LHCN-M2 (cell line): Measurements from ENCODE around the gene PPAN. TPM values are rescaled to one million over a fixed set of nuclear protein-coding genes. Genes with fewer than 3 reads are reported as not detected.
A peak's percentile ranks its signal among the peaks of the same experiment; 100 is the strongest.

ENCODE experiments used
- DNase-seq: peaks from one replicate; pipeline ENCODE4 v3.0.0-alpha.2; 2012; ENCODE audit warnings: low read depth
- polyA plus RNA-seq: library from polyadenylated mRNA; unstranded; fragments of >200 nt; gene quantifications from one replicate; pipeline ENCODE4 v1.2.1, GENCODE V29; 2012; ENCODE audit warnings: missing spikeins
- total RNA-seq: library from RNA; depleted of rRNA; stranded (reverse); fragments of >200 nt; gene quantifications from 2 replicates; pipeline ENCODE4 v1.2.3, GENCODE V29; 2014; rRNA removed

PPAN gene, protein sequence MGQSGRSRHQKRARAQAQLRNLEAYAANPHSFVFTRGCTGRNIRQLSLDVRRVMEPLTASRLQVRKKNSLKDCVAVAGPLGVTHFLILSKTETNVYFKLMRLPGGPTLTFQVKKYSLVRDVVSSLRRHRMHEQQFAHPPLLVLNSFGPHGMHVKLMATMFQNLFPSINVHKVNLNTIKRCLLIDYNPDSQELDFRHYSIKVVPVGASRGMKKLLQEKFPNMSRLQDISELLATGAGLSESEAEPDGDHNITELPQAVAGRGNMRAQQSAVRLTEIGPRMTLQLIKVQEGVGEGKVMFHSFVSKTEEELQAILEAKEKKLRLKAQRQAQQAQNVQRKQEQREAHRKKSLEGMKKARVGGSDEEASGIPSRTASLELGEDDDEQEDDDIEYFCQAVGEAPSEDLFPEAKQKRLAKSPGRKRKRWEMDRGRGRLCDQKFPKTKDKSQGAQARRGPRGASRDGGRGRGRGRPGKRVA
- total RNA-seq: 37.8 and 41.6 TPM in 2 replicates
- polyA plus RNA-seq: 32.1 TPM

DNA sequence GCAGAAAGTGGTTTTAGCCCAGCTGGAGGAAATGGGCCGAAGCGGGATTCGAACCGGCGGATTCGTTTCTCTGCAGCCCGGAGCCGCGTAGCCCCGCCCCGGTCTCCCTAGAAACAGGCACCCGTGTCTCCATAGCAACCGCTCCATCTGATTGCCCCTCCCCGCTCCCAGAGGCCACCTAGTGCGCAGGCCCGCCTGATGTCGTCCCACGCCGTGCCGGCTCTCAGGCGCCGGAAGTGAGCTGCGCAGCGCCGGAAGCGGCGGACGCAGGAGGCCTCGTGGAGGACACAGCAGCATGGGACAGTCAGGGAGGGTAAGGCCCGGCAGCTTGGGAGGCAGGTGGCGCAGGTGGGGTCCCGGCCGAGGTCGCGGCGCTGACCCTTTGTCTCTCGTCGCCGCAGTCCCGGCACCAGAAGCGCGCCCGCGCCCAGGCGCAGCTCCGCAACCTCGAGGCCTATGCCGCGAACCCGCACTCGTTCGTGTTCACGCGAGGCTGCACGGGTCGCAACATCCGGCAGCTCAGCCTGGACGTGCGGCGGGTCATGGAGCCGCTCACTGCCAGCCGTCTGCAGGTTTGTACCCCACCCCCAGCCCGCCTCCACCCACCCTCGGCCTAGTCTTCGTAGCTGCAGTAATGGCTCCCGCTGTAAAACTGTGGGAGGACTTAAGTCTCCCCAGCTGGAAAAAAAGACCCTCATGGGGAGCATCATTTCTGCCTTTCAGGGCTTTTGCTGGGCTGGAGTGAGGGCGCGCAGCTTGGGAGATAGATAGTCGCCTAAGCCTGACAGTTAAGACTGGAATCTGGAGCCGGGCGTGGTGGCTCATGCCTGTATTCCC is at the start of gene PPAN:
PPAN (plus strand) TSS at position 263 of the 837 bp plus-strand sequence; CDS start at position 296, 33 bp downstream.
- DNase-seq: peak; percentile 98

DNA sequence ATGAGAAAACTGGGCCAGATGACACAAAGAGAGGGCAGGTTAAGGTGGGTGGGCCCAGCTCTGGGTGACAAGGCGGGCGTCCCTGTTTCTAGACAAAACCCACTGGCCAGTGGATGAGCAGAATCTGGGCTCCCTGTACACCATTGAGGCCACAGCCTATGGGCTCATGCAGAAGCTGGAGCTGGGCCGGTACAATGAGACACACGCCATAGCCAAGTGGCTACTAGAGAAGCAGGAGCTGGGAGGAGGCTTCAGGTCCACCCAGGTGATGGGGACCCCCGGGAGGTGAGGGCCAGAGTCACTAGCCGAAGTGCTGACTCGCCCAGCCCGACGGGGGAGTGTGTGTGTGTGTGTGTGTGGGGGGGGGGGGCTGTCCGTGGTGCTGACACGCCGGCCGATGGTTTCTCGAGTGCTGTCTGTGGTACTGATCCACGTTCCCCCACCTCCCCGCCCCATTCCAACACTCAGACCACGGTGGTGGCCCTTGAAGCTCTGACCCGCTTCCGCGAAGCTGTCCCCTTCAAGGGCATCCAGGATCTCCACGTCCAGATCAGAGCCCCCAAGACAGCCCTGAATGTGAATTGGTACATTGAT is 44.3 kb upstream of the PPAN start:
- no peak for DNase-seq

DNA sequence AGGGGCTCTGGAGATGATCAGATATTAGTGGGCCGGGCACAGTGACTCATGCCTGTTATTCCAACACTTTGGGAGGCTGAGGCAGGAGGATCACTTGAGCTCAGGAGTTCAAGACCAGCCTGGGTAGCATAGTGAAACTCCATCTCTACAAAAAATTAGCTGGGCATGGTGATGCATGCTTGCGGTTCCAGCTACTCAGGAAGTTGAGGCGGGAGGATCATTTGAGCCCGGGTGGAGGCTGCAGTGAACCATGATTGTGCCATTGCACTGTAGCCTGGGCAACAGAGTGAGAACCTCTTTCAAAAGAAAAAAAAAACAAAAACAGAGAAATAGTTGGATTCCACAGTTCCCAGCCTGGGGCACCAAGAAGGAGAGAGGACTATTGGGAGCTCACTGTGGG is 38.0 kb upstream of the PPAN start:
- no peak for DNase-seq

DNA sequence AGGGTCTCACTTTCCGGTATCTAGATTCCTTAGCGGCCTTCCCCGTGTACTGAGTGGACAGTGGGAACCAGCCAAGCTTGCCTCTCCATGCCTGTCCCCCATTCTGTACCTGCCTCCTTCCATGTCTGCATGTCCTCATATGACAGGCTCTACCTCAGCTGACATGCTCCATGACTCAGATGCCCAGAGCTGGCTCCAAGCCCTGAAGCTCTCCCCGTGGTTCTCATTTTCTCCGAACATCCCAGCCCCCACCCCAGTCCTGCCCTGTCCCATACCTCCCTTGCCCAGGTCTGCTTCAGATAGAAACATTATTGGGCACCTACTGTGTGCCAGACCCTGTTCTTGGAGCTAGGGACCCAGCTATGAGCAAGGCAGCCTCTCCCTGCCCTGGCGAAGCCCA is 37.1 kb upstream of the PPAN start:
- DNase-seq: no peak

DNA sequence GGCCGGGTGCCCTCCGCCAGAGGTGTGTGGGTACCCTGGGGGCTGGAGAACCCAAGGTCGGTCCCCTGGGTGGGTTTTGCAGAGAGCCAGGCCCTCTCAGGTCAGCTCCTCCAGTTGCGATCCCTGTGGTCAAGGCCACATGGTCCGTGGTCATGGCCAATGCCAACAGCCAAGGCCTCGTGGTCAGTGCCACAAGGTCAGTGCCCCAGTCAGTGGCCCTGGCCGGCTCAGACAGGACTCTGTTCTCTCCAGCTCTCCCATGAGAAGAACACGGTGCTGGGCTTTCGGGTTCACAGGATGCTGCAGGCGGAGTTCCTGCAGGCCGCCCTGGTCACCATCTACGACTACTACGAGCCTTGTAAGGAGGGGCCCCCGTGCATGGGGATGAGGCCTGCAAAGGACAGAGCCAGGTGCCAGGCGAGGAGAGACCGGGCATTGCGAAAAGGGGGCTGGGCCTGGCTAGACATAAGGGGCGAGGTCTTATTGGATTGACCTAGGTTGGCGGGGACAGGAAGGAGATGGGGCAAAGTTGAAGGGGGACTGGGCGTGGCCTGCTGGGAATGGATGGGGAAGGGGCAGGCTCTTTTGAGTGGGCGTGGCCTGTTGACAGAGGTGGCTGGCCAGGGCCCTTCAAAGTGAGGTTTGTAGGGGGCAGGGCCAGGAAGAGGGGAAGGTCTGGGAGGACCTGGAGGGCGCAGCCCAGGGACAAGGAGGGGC is 35.3 kb upstream of the PPAN start:
- DNase-seq: no peak

DNA sequence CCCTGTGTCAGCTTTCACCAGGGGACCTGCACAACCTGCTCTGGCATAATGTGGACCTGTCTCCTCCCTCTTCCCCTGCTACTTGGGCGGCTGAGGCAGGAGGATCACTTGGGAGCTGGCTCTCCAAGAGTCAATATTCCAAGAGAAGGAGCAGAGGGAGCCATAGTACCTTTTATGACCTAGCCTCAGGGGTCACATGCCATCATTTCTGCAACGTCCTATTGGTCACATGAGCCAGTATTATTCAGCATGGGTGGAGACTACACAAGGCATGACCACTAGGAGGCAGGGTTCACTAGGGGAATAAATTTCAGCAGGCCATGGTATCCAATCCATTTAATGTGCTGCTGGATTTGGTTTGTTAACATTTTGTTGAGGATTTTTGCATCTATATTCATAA is 32.0 kb upstream of the PPAN start:
- DNase-seq: peak; percentile 34

DNA sequence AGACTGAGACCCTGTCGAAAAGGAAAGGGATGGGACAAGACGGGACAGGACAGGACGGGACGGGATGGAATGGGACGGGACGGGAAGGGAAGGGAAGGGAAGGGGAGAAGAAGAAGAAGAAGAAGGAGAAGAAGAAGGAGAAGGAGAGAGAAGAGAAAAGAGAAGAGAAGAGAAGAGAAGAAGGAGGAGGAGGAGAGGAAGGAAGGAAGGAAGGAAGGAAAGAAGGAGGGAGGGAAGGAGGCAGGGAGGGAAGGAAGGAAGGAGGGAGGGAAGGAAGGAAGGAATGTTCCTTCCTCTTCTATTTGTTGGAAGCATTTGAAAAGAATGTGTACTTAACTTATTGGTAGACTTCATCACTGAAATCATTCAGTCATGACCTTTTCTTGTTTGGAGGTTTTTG is 29.6 kb upstream of the PPAN start:
- no peak for DNase-seq

DNA sequence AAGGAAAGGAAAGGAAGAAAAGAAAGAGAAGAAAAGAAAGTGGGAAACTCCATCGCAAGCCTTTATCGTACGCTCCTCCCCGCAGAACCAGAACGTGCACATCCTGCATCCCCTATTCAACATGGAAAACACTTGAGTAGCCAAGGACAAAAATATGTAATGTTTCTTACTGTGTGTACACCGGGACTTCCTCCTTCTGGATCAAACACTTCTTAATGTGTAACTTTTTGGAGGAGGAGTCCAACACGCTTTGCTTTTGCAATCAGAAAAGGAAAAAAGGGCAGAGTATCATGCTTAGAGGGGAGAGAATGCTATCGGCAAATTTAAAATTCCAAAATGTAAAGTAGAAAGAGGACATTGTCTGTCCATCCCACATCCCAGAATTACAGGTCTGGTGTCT is 27.8 kb upstream of the PPAN start:
- DNase-seq: no peak

DNA sequence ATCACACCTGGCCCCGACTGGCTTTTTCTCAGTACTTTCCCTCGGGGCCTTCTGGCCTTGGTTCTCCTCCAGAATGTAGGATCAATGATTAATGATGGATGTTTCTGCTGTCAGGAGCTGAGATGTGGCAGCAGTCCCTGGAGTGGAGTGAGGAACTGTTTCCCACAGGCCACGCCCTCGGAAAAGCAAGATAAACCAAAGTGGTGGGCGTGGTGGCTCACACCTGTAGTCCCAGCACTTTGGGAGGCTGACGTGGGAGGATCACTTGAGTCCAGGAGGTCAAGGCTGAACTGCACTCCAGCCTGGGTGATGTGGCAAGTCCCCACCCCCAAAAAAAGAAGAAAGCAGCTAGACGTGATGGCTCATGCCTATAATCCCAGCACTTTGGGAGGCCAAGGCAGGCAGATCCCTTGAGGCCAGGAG is 27.1 kb upstream of the PPAN start:
- no peak for DNase-seq

DNA sequence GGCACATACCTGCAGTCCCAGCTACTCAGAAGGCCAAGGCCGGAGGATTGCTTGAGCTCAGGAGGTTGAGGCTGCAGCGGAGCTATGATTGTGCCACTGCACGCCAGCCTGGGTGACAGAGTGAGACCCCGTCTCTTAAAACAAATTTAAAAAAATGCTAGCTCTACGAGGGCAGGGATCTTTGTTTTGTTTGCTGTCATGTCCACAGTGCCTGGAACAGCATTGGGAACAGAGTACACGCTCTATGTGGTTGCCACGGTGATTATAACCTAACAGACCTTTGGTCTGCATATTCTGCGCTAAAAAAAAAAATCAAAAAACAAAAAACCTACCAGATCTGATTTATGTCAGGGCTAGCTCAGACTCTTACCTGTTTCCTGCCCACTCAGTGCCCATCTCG is 22.3 kb upstream of the PPAN start:
- no peak for DNase-seq

DNA sequence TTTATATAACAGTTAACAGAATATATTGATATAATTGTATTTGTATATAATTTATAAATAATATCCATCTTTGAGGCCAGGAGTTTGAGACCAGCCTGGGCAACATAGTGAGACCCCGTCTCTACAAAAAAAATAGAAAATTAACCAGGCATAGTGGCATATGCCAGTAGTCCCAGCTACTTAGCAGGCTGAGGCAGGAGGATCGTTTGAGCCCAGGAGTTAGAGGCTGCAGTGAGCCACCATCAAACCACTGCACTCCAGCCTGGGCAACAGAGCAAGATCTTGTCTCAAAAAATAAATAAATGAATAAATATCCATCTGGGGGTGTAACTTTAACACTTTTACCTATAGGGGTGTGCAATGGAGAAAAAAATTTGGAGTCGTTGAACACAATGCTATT is 21.4 kb upstream of the PPAN start:
- no peak for DNase-seq

DNA sequence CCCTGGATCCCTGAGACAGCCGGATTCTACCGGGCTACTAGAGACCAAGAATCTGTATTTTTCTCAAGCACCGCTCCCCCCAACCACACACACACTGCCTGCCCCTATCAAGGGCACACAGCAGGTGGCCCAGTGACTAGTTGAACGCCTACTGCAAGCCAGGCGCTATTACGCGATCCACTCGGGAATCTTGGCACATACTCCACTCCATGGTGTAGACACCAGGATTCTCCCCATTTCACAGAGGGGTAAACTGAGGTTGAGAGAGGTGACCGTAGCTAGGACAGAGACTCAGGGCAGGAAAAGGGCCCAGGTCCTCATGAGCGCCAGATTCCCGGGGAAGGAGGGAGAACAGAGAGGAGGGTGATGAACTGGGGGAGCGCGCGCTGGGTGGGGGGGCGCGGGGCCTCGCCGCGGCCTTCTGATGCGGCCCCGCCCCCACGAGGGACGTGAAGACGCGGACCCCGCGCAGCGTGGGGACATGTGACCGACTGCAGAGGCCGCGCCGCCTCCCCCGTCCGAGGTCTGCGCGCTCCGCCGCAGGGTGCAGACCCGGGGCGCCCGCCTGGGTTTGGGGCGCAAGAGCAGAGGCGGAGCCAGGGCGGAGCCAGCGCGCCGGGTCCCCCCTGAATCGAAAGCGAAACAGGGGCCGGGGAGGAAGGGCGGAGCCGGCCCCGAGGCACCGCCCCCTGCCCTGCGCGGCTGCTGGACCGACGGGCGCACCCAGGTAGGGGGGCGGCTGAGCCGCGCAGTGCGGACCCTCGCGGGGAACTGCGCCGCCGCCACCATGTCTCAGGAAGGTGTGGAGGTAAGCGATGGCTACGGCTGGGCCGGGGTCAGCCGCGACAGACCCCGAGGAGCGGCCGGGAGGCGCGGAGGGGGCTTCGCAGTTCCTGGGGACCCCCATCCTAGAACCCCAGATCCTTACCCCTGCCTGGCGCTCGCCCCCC is 20.2 kb upstream of the PPAN start, which contains the start of gene SHFL:
SHFL (plus strand) TSS at position 677 of the 950 bp plus-strand sequence; CDS start at position 788, 111 bp downstream.
- peak; percentile 60 for DNase-seq

DNA sequence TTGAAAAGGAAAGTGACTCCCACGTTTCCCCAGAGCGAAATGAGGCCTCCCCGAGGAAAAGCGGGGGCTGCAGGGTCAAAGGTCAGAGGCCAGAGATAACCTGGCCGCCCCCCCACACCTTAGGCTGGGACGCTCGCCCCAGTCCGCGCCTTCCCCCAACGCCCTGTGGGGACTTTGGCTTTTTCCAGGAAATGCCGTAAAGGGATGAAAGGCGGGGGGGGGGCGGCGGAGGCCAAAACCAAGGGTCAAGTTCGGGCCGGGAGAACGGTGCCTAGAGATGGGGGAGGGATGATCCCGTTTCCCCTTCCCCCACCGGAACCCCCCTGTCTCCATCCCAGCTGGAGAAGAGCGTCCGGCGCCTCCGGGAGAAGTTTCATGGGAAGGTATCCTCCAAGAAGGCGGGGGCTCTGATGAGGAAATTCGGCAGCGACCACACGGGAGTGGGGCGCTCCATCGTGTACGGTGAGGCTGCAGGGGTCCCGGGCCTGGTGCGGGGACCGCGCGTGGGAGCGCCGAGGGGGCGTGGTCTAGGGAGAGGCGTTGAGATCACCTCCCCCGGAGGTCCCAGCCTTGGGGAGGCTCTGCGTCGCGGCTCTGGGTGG is 19.5 kb upstream of the PPAN start:
- no peak for DNase-seq

DNA sequence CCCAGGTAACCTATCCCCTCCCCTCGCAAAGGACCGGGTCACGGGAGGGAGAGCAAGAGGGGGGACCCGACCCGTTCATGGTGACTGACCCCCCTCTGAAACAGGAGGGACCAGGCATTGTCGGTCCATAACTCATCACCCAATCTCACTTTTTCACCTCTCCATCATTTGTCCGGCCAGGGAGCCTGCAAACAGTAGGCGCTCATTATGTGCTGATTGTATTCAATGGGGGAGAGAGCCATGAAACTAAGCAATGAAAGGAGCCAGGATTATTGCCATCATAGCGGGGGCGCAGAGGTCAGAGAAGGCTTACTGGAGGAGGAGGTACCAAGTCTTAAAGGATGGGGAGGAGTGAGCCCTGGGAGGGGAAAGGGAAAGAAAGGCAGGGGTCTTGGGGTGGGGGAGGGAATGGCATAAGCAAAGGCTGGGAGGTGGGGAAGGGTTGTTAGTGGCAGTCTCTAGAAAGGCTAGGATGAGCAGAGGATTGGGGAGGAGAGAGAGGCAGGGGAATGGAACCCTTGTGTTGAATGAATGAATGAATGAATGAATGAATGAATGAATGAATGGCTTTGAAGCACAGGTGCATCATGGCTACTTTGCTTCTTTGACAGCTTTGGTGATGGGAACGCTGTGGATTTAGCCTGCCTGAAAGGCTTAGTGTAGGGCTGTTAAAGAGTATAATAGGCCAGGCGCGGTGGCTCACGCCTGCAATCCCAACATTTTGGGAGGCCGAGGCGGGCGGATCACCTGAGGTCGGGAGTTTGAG is 18.7 kb upstream of the PPAN start:
- DNase-seq: no peak

DNA sequence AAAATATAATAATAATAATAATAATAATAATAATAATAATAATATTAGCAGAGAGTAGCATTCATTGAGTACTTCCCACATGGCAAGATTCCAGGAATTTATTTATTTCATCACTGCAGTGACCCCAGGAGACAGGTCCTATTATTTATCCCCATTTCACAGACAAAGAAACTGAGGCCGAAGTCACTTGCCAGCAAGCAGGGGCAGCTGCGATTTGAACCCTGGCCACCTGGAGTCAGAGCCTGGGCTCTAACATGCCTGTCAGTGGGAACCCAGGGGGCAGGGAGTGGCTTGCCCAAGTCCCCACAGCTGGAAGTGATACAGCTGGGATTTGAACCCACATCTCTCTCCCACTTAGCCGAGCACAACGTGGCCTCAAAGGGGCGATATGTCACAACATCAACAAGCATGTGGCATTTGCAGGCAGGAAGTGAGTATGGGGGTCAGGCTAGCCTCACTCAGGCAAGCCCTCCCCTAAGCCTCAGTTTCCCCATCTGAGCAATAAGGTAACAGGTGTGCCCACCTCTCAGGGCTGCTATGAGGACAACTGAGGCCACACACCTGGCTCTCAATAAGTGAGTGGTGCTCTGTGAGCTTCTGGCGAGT is 17.1 kb upstream of the PPAN start:
- DNase-seq: no peak

DNA sequence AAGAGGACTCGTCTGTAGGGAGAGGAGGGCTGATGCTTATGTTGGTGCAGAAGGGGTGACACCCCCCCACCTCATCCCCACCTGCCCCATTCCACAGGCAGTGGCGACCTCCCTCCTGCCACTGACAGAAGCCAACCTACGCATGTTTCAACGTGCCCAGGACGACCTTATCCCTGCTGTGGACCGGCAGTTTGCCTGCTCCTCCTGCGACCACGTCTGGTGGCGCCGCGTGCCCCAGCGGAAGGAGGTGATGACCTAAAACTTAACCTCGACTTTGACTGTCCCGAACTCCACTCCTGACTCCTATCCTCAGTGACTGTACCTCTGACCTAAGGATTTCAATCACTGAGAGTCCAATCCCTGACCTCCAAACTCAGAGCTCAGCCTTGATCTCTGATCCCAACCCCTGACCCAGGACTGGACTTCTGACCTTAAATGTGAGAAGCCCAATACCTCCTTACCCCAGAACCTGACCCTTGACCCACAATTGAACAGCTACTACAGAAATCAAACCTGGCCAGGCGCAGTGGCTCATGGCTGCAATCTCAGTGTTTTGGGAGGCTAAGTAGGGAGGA is 16.3 kb upstream of the PPAN start:
- no peak for DNase-seq

DNA sequence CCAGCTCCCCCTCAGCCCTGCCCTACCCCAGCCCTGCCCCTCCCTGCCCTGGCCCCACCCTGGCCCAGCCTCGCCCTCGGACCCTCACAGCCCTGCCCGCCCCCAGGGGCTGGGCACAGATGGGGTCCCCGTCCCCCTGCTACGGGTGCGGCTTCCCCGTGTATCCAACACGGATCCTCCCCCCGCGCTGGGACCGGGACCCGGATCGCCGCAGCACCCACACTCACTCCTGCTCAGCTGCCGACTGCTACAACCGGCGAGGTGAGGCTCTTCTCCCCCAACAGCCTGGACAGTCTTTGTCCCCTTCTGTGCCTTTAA is 14.8 kb upstream of the PPAN start:
- DNase-seq: no peak

DNA sequence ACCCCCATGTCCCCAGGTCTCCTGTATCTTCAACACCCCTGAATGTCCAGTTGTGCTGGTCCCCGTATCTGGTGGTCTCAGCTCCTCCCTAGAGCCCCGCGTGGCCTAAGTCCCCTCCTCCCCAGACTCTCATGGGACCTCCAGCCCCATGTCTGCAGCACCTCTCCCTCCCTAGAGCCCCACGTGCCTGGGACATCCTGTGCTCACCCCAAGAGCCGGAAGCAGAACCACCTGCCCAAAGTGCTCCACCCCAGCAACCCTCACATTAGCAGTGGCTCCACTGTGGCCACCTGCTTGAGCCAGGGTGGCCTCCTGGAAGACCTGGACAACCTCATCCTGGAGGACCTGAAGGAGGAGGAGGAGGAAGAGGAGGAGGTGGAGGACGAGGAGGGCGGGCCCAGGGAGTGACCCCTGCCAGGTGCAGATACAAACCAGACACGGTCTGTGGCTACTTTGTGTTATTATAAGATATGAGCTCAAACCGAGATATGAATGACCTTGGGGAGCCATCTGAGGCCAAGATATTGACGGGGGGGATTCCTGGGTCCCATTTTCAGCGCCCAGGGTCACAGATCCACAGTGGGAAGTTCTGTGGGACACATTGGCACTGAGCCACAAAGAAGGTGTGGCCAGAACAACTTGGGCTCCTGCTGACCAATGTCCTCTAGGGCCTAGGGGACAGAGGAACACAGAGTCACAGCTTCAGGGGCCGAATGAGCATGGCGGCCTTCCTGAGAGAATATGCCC is 14.1 kb upstream of the PPAN start:
- no peak for DNase-seq
